ENCODE data around the gene C2orf76.

C2orf76 gene

DNA sequence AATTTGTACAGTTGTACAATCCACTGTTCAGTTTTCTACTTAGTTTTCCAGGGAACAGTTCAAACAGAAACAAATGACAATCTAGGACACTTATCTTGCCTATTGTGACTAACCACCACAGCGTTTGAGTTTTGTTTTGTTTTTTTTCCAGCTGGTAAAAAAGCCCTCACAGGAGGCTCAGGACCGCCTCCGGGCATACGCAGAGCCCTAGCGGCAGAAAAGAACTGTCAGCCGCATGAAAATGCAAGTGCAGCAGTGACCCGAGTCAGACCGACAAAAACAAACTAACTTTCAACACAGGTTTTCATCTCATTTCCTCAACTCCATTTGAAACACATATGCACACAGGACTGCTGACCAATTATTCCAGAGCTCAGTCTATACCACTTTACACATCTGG is 74.4 kb downstream of the C2orf76 start:
- Histone ChIP-seq H3F3A (ENCODE audit: insufficient read depth, low read length) (peaks cover 11% of the 10 kb centered on the region; the same call in 1 of the 2 replicates), H3K4me3 (ENCODE audit: low read length) (peak overlapping the region; percentile 48), H3K9ac (ENCODE audit: low read length) (peak overlapping the region; percentile 21; the same call in 1 of the 2 replicates), H3K27me3 (replicated peaks; ENCODE audit: insufficient read depth, low read length) (no peaks in the 10 kb centered on the region), H4K20me1 (ENCODE audit: insufficient read depth, low read length) (no peaks in the 10 kb centered on the region), H3K27ac (ENCODE audit: low read length) (peak overlapping the region; percentile 72), H3K9me3 (replicated peaks; ENCODE audit: insufficient read depth, low read length) (no peaks in the 10 kb centered on the region), H3K36me3 (replicated peaks; ENCODE audit: insufficient read depth, low read length) (no peaks in the 10 kb centered on the region), H2AFZ (ENCODE audit: low read length) (peak overlapping the region; percentile 37), H3K4me2 (ENCODE audit: low read depth, low read length) (peak overlapping the region; percentile 58), H3K79me2 (ENCODE audit: low read length) (no peaks in the 10 kb centered on the region), H3K9me2 (replicated peaks; ENCODE audit: insufficient read depth, low read length) (no peaks in the 10 kb centered on the region), H3K4me1 (ENCODE audit: low read length) (peaks cover 16% of the 10 kb centered on the region)
- TF ChIP-seq EZH2phosphoT487 (IDR thresholded peaks at IDR 0.05; ENCODE audit: low read length) (no peak), EZH2 (optimal IDR thresholded peaks at IDR 0.05; ENCODE audit: low read depth, low read length) (no peak)
- TF ChIP-seq, protein P1, sequence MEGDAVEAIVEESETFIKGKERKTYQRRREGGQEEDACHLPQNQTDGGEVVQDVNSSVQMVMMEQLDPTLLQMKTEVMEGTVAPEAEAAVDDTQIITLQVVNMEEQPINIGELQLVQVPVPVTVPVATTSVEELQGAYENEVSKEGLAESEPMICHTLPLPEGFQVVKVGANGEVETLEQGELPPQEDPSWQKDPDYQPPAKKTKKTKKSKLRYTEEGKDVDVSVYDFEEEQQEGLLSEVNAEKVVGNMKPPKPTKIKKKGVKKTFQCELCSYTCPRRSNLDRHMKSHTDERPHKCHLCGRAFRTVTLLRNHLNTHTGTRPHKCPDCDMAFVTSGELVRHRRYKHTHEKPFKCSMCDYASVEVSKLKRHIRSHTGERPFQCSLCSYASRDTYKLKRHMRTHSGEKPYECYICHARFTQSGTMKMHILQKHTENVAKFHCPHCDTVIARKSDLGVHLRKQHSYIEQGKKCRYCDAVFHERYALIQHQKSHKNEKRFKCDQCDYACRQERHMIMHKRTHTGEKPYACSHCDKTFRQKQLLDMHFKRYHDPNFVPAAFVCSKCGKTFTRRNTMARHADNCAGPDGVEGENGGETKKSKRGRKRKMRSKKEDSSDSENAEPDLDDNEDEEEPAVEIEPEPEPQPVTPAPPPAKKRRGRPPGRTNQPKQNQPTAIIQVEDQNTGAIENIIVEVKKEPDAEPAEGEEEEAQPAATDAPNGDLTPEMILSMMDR (IDR thresholded peaks at IDR 0.05; ENCODE audit: low read length) = peak; percentile 58
- DNase-seq = peak; percentile 87

DNA sequence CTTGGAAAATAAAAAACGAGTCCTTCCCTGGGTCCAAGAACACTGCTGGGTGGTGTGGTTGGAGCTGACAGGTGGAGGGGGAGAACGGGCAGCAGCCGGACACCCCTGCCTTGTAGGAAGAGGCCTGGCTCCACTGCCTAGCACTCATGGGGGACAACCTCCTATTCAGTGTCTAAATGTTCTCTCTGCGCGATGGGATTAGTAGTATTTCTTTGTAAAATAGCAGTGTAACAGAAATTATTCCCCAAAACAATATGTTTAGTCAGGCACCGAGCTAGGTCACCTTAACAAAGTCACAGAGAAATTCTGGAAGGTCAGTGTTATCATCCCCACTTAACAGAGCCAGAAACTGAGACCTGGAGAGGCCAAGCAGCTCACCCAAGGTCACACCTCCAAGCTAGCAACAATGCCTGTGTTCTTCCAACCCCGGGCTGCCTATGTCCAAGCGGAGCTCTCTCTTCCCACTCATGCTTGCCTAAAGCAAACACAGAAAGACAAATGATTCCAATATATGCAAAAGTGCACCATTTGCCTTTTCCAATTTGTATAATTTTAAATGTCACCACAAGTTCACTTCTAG is 75.0 kb downstream of the C2orf76 start:
- Histone ChIP-seq H3K4me2 (ENCODE audit: low read depth, low read length) (peak overlapping the region; percentile 58), H3K4me3 (ENCODE audit: low read length) (0 out of 2 replicates have a peak overlapping the region, but pooled peaks have one; percentile 48), H3K27me3 (replicated peaks; ENCODE audit: insufficient read depth, low read length) (no peaks in the 10 kb centered on the region), H2AFZ (ENCODE audit: low read length) (peak overlapping the region; percentile 37), H3K4me1 (ENCODE audit: low read length) (peaks cover 16% of the 10 kb centered on the region), H4K20me1 (ENCODE audit: insufficient read depth, low read length) (no peaks in the 10 kb centered on the region), H3F3A (ENCODE audit: insufficient read depth, low read length) (peaks cover 11% of the 10 kb centered on the region; the same call in 1 of the 2 replicates), H3K27ac (ENCODE audit: low read length) (peak overlapping the region; percentile 72), H3K36me3 (replicated peaks; ENCODE audit: insufficient read depth, low read length) (no peaks in the 10 kb centered on the region), H3K9me2 (replicated peaks; ENCODE audit: insufficient read depth, low read length) (no peaks in the 10 kb centered on the region), H3K9ac (ENCODE audit: low read length) (peak overlapping the region; percentile 14; the same call in 1 of the 2 replicates), H3K9me3 (replicated peaks; ENCODE audit: insufficient read depth, low read length) (no peaks in the 10 kb centered on the region), H3K79me2 (ENCODE audit: low read length) (no peaks in the 10 kb centered on the region)
- DNase-seq = no peak
- TF ChIP-seq, protein P1 (IDR thresholded peaks at IDR 0.05; ENCODE audit: low read length) = no peak
- TF ChIP-seq EZH2 (optimal IDR thresholded peaks at IDR 0.05; ENCODE audit: low read depth, low read length) = no peak

DNA sequence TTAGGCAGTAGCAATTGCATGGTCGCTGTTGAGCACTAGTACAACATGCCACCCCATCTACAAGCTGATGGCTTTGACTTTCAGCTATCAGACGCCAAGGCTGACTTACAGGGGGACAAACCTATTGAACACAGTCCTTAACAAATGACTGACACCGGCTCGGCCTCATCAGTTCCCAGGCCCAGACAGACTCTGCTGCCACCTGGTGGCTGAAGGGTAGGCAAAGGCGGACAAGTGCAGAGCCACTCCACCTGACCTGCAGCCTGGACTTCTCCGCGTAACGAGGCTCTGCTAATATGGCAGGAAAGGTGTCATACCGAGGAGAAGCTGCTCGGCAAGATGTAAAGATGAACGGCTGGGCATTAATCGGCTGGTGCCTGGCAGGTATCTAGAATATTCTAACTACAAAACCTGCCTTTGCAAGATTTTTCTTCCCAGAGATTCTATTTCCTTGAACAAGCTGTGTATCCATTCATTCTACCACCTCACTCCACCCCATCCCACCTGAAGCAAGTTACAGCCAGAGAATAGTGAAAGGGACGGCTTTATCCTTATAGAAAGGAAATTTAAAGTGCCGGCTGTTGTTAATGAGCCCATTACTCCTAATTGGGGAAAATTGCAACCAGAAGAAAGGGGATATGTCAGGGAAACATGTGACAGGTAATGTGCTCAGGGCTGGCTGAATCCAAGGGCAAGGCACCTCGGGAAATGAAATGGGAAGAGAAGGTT is 75.6 kb downstream of the C2orf76 start:
- no peaks in the 10 kb centered on the region for H4K20me1 ChIP-seq (ENCODE audit: insufficient read depth, low read length)
- peaks cover 11% of the 10 kb centered on the region; the same call in 1 of the 2 replicates for H3F3A ChIP-seq (ENCODE audit: insufficient read depth, low read length)
- H3K4me1 ChIP-seq (ENCODE audit: low read length) = peaks cover 16% of the 10 kb centered on the region
- no peaks in the 10 kb centered on the region for H3K36me3 ChIP-seq (replicated peaks; ENCODE audit: insufficient read depth, low read length)
- H3K9ac ChIP-seq (ENCODE audit: low read length) = no peak overlapping the region
- no peaks in the 10 kb centered on the region for H3K9me3 ChIP-seq (replicated peaks; ENCODE audit: insufficient read depth, low read length)
- peak; percentile 79 for DNase-seq
- no peaks in the 10 kb centered on the region for H3K27me3 ChIP-seq (replicated peaks; ENCODE audit: insufficient read depth, low read length)
- no peak overlapping the region for H2AFZ ChIP-seq (ENCODE audit: low read length)
- H3K79me2 ChIP-seq (ENCODE audit: low read length) = no peaks in the 10 kb centered on the region
- TF ChIP-seq EZH2phosphoT487 (IDR thresholded peaks at IDR 0.05; ENCODE audit: low read length) (no peak), EZH2 (optimal IDR thresholded peaks at IDR 0.05; ENCODE audit: low read depth, low read length) (no peak)
- TF ChIP-seq, protein P1 (IDR thresholded peaks at IDR 0.05; ENCODE audit: low read length) = peak; percentile 69
- H3K27ac ChIP-seq (ENCODE audit: low read length) = no peak overlapping the region
- no peaks in the 10 kb centered on the region for H3K9me2 ChIP-seq (replicated peaks; ENCODE audit: insufficient read depth, low read length)
- no peak overlapping the region for H3K4me3 ChIP-seq (ENCODE audit: low read length)
- peak overlapping the region; percentile 36; the same call in 1 of the 2 replicates for H3K4me2 ChIP-seq (ENCODE audit: low read depth, low read length)
